Activated B cell treated with CpG ODN at 0.5 μM for 24 hours (primary cell): ENCODE measurements around the gene ZNF688. TPM values are rescaled to one million over a fixed set of nuclear protein-coding genes. Genes with fewer than 3 reads are reported as not detected.

Source experiments
- ATAC-seq: fragments of 200-7000 bp; cut with Tn5 transposase; one replicate; pipeline ENCODE4 v1.10.0; 2021; ENCODE audit warnings: low read depth, mild to moderate bottlenecking, moderate library complexity
- CTCF ChIA-PET: fragments of 350-600 bp; sonication (Branson Sonifier 250); formaldehyde crosslinking; loops from one replicate; lab custom pipeline; 2021; ENCODE audit warnings: antibody characterized with exemption; lab: Charles Lee
- POLR2A ChIA-PET: fragments of 350-600 bp; sonication (Branson Sonifier 250); formaldehyde crosslinking; loops from one replicate; lab custom pipeline; 2021; ENCODE audit warnings: antibody characterized with exemption; lab: Charles Lee
- DNase-seq: peaks from one replicate; pipeline ENCODE4 v3.0.0; 2022
- H3K27ac Mint-ChIP-seq: one replicate; pipeline ENCODE4 v1.8.0; 2020; ENCODE audit warnings: mixed read lengths
- H3K27me3 Mint-ChIP-seq: one replicate; pipeline ENCODE4 v1.8.0; 2021; ENCODE audit warnings: mixed read lengths
- H3K36me3 Mint-ChIP-seq: one replicate; pipeline ENCODE4 v1.8.0; 2021; ENCODE audit warnings: low read depth, mixed read lengths
- H3K4me1 Mint-ChIP-seq: one replicate; pipeline ENCODE4 v1.8.0; 2021; ENCODE audit warnings: mixed read lengths
- H3K4me3 Mint-ChIP-seq: one replicate; pipeline ENCODE4 v1.8.0; 2020; ENCODE audit warnings: mild to moderate bottlenecking, mixed read lengths
- H3K9me3 Mint-ChIP-seq: one replicate; pipeline ENCODE4 v1.8.0; 2020; ENCODE audit warnings: mixed read lengths
- intact Hi-C: fragments of 100-400 bp; cut with micrococcal nuclease; formaldehyde crosslinking; loops from one replicate; pipeline ENCODE4 v1.15.1; 2024
- total RNA-seq: library from RNA; stranded (reverse); gene quantifications from 2 replicates; pipeline ENCODE4 v1.2.3, GENCODE V29; 2022
- TF ChIP-seq, protein P1 (sequence below): fragments of 200-600 bp; IDR thresholded peaks from one replicate; pipeline ENCODE4 v1.8.0; 2022; ENCODE audit warnings: antibody characterized with exemption, mild to moderate bottlenecking

ZNF688 gene
- total RNA-seq, 1 donor from 2014 or later = 14.7 TPM

DNA sequence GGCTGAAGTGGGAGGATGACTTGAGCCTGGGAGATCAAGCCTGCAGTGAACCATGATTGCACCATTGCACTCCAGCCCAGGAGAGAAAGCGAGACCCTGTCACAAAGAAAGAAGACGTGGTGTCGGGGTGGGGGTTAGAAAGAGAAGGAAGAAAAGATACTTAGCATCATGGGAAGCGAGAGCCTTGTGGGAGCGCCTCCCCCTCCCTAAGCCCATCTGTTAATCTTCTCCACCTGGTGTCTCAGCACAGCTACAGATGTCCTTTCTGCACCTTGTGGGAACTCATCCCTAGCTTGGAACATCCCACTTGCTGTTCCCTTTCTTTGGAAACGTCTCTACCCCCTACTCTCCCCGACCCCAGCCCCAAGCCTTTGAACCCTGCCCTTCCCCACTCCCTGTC, 6.0 kb downstream of the ZNF688 start:
- Mint-ChIP-seq H3K4me3 (no peak overlapping the region), H3K27ac (no peak overlapping the region), H3K27me3 (no peaks in the 10 kb centered on the region), H3K9me3 (no peaks in the 10 kb centered on the region), H3K4me1 (peaks cover 34% of the 10 kb centered on the region), H3K36me3 (peaks cover 2% of the 10 kb centered on the region)
- ChIA-PET POLR2A (interaction anchor here (0.7 to 1.5 kb wide), 3 partner anchors 13 to 148 kb away, joined by 3 to 4 read pairs (median 4); partner anchors contain the start of gene ZNF689), CTCF (interaction anchor here (1.5 kb wide), 1 partner anchor 30 kb away, joined by 3 read pairs; no protein-coding TSS in a partner anchor)
- intact Hi-C loops = no loop called here
- TF ChIP-seq, protein P1, sequence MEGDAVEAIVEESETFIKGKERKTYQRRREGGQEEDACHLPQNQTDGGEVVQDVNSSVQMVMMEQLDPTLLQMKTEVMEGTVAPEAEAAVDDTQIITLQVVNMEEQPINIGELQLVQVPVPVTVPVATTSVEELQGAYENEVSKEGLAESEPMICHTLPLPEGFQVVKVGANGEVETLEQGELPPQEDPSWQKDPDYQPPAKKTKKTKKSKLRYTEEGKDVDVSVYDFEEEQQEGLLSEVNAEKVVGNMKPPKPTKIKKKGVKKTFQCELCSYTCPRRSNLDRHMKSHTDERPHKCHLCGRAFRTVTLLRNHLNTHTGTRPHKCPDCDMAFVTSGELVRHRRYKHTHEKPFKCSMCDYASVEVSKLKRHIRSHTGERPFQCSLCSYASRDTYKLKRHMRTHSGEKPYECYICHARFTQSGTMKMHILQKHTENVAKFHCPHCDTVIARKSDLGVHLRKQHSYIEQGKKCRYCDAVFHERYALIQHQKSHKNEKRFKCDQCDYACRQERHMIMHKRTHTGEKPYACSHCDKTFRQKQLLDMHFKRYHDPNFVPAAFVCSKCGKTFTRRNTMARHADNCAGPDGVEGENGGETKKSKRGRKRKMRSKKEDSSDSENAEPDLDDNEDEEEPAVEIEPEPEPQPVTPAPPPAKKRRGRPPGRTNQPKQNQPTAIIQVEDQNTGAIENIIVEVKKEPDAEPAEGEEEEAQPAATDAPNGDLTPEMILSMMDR = no peak
- ATAC-seq = no peak
- no peak for DNase-seq

DNA sequence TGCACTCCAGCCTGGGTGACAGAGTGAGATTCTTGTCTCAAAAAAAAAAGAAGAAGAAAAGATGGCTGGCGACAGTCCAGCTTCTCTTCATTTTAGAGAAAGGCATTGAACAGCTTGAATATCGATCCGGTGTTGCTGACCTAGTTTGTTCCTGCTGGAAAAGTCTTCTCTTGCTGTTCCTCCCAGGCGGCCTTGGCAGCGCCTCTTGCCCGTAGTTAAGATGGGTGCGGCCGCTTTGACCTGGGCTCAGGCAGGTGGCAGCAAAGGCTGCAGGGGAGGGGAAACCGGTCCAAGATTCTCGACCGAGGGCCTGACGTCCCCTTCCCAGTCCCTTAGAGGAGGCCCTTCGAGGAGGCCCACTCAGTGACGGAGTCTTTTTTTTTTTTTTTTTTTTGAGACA, 9.5 kb downstream of the ZNF688 start:
- intact Hi-C loops = no loop called here
- DNase-seq (no peak), ATAC-seq (no peak)
- TF ChIP-seq, protein P1 = no peak
- peak overlapping the region; percentile 94 for H3K27ac Mint-ChIP-seq
- POLR2A ChIA-PET = interaction anchor here (0.7 to 6.3 kb wide), 11 partner anchors 9 to 132 kb away, joined by 3 to 152 read pairs (median 6); partner anchors contain the start of genes DCTPP1, PRR14, ZNF688 and ZNF689
- H3K4me1 Mint-ChIP-seq = peaks cover 30% of the 10 kb centered on the region
- H3K36me3 Mint-ChIP-seq = peaks cover 2% of the 10 kb centered on the region
- peak overlapping the region; percentile 90 for H3K4me3 Mint-ChIP-seq
- no peaks in the 10 kb centered on the region for H3K9me3 Mint-ChIP-seq
- CTCF ChIA-PET = interaction anchor here (1.2 to 1.6 kb wide), 2 partner anchors 37 to 132 kb away, joined by 5 to 6 read pairs; partner anchors contain the start of gene DCTPP1
- H3K27me3 Mint-ChIP-seq = no peaks in the 10 kb centered on the region

DNA sequence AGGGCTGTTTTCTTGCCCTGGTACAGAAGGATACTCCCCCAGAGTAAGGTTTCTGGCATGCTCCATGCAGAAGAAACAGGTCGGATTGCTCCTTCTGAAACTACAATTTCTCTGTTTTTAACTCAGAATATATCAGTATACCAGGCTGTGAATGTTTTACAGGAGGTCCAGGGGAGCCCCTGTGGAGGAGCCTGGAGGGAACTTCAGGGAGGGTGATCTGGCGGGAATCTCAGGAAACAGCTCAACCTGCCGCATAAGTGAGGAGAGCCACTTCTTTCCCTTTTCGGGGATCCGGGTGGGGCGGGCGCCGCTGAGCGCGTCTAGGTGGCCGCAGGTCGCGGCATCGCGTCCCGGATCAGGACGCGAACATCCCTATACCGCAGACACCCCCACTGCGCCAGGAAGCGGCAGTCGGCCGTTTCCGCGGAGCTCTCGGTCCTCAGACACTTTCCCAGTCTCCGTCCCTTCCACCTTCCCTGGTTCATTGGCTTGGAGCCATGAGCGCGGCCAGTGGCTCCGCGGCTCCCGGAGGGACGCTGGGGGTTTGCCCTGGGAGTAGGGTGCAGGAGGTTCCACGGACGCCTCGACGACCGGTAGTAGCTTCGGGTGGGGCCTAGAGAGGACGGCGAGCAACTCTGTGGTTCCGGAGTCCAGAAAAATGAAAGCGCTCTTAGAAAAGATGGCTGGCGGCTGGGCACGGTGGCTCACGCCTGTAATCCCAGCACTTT, 10.3 kb downstream of the ZNF688 start:
- CTCF ChIA-PET = interaction anchor here (1.2 to 1.6 kb wide), 3 partner anchors 11 to 131 kb away, joined by 4 to 6 read pairs (median 5); partner anchors contain the start of genes DCTPP1 and ZNF688
- Mint-ChIP-seq H3K27me3 (no peaks in the 10 kb centered on the region), H3K4me3 (peak overlapping the region; percentile 90), H3K36me3 (peaks cover 4% of the 10 kb centered on the region), H3K4me1 (peaks cover 33% of the 10 kb centered on the region), H3K9me3 (no peaks in the 10 kb centered on the region), H3K27ac (peak overlapping the region; percentile 94)
- ATAC-seq = no peak
- peak; percentile 46 for DNase-seq
- TF ChIP-seq, protein P1 = no peak
- intact Hi-C loops = no loop called here
- POLR2A ChIA-PET = interaction anchor here (0.6 to 6.3 kb wide), 16 partner anchors 10 to 154 kb away, joined by 3 to 152 read pairs (median 6); partner anchors contain the start of genes DCTPP1, PRR14, ZNF688 and ZNF689

DNA sequence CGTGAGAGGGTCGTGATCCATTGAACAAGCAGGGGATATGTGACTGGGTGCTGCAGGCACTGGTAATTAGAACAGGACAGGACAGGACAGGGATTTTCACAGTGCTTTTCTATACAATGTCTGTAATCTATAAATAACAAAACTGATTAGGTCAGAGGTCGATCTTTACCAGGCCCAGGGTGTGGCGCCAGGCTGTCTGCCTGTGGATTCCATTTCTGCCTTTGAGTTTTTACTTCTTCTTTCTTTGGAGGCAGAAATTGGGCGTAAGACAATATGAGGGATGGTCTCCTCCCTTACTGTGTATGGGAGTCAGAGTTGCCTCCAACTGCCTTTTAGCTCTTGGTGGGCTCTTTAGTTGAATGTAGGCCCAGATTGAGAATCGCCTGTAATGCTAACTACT, 11.8 kb downstream of the ZNF688 start:
- Mint-ChIP-seq H3K36me3 (peaks cover 16% of the 10 kb centered on the region), H3K4me1 (peaks cover 36% of the 10 kb centered on the region), H3K27me3 (no peaks in the 10 kb centered on the region), H3K27ac (peak overlapping the region; percentile 74), H3K4me3 (no peak overlapping the region), H3K9me3 (no peaks in the 10 kb centered on the region)
- ChIA-PET POLR2A (interaction anchor here (3.6 to 6.3 kb wide), 3 partner anchors 12 to 32 kb away, joined by 42 to 152 read pairs (median 135); partner anchors contain the start of genes ZNF688, ZNF747 and ZNF768), CTCF (interaction anchor here (1.6 kb wide), 1 partner anchor 12 kb away, joined by 4 read pairs; the partner anchor contains the start of gene ZNF688)
- DNase-seq (no peak), ATAC-seq (no peak)
- TF ChIP-seq, protein P1 = no peak
- intact Hi-C loops = loop anchor here (2.0 to 10.0 kb wide), 2 partner anchors 33 to 365 kb away; partner anchors contain the start of genes FBXL19 and ZNF768
